Keratinocyte (primary cell): ENCODE data around the gene NFASC.

Source experiments
- EZH2 ChIP-seq: IDR thresholded peaks from one replicate; pipeline ENCODE4 v1.6.1; 2012; ENCODE audit warnings: inconsistent platforms, mild to moderate bottlenecking, low read length, moderate library complexity
- TF ChIP-seq, protein P1 (sequence below), 3 experiments: IDR thresholded peaks in 1 of 3; conservative IDR thresholded peaks in 1 of 3; optimal IDR thresholded peaks in 1 of 3; 2 replicates in 2 of 3; 3 replicates in 1 of 3; pipeline versions ENCODE3 to v1.5.1; 2011; ENCODE audit warnings: low read length in 3 of 3, mild to moderate bottlenecking in 3 of 3, moderate library complexity in 2 of 3, control low read depth in 1 of 3, inconsistent platforms in 1 of 3; ENCODE audit not compliant: insufficient read depth in 2 of 3; ENCODE audit errors: extremely low read depth in 1 of 3

DNA sequence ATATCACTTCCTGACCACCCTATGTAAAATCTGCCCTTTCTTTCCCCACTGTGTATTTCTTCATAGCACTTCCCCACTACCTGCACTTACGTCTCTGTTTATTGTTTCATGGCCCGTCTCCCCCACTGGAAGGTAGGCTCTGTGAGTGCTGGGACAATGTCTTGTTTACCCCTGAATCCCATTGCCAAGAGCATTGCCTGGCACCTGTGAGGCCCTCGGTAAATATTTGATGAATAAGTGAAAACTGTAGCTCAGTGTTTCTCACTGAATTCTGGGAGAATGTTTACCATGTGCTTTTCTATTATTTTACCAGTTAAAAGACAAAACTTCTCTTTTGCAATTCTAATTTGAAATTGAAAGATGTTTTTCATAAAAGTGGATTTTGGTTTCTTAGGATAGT, 11.8 kb downstream of the NFASC start:
- TF ChIP-seq, protein P1, sequence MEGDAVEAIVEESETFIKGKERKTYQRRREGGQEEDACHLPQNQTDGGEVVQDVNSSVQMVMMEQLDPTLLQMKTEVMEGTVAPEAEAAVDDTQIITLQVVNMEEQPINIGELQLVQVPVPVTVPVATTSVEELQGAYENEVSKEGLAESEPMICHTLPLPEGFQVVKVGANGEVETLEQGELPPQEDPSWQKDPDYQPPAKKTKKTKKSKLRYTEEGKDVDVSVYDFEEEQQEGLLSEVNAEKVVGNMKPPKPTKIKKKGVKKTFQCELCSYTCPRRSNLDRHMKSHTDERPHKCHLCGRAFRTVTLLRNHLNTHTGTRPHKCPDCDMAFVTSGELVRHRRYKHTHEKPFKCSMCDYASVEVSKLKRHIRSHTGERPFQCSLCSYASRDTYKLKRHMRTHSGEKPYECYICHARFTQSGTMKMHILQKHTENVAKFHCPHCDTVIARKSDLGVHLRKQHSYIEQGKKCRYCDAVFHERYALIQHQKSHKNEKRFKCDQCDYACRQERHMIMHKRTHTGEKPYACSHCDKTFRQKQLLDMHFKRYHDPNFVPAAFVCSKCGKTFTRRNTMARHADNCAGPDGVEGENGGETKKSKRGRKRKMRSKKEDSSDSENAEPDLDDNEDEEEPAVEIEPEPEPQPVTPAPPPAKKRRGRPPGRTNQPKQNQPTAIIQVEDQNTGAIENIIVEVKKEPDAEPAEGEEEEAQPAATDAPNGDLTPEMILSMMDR (optimal IDR thresholded peaks at IDR 0.05 in 1 of 3, IDR thresholded peaks at IDR 0.05 in 1 of 3, conservative IDR thresholded peaks at IDR 0.05 in 1 of 3; ENCODE audit: extremely low read depth in 1 of 3, insufficient read depth in 2 of 3, low read length in 3 of 3) = no peak
- TF ChIP-seq EZH2 = no peak
